Measurements from ENCODE around the gene RAB3A.
"Not testable (repeated sequence)": the region's sequence is repeated elsewhere in the genome, so short reads cannot be mapped to it uniquely, and the experiment has no call there.

Gene RAB3A

DNA sequence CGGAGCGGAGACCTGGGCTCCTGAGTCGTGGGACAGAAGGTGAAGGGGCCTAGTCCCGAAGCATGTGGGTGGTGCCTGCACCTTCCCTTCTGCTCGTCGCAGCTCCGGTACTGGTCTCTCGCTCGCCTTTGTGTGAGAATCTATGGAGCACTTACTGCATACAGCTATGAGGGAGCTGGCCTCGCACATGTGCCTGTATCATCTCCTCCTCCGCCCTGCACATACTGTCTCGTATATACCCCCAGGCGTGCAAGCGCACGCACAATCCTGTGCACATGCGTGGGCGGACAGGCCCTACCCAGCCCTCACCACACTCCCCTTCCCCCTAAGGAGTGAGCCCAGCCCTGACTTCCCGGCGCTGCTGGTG, 42.2 kb downstream of the RAB3A start:
- Histone ChIP-seq H3K36me3 (ENCODE audit: control insufficient read depth, insufficient read depth, low read length) (peaks cover 18% of the 10 kb centered on the region), H3K4me3 (replicated peaks; ENCODE audit: low read depth, low read length) (no peak overlapping the region), H3K27me3 (replicated peaks; ENCODE audit: control insufficient read depth, insufficient read depth, low read length) (no peaks in the 10 kb centered on the region)
- DNase-seq (ENCODE audit: extremely low read depth, insufficient read length), result no peak
- TF ChIP-seq, protein P1, sequence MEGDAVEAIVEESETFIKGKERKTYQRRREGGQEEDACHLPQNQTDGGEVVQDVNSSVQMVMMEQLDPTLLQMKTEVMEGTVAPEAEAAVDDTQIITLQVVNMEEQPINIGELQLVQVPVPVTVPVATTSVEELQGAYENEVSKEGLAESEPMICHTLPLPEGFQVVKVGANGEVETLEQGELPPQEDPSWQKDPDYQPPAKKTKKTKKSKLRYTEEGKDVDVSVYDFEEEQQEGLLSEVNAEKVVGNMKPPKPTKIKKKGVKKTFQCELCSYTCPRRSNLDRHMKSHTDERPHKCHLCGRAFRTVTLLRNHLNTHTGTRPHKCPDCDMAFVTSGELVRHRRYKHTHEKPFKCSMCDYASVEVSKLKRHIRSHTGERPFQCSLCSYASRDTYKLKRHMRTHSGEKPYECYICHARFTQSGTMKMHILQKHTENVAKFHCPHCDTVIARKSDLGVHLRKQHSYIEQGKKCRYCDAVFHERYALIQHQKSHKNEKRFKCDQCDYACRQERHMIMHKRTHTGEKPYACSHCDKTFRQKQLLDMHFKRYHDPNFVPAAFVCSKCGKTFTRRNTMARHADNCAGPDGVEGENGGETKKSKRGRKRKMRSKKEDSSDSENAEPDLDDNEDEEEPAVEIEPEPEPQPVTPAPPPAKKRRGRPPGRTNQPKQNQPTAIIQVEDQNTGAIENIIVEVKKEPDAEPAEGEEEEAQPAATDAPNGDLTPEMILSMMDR (IDR thresholded peaks at IDR 0.05; ENCODE audit: insufficient read depth, low read length, poor library complexity, severe bottlenecking), result no peak

DNA sequence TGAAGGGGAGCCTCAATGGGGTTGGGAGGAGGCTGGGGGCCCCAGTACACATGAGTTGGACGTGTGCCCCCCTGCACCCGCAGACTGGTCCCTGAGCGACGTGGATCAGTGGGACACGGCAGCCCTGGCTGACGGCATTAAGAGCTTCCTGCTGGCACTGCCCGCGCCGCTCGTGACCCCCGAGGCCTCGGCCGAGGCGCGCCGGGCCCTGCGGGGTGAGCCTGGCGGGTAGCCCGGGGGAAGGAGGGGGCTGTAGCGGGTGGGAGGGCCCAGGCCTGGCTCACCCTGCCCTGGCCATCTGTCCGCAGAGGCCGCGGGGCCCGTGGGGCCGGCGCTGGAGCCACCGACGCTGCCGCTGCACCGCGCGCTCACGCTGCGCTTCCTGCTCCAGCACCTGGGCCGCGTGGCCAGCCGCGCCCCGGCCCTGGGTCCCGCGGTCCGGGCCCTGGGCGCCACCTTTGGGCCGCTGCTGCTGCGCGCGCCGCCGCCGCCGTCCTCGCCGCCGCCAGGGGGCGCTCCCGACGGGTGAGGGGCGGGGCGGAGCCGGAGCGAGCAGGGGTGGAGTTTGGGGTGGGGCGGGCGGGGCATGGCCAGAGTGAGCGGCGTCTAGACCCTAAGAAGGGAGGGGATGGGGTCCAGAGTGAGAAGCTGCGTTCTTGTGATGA, 42.7 kb downstream of the RAB3A start:
- peak; percentile 82 for DNase-seq (ENCODE audit: extremely low read depth, insufficient read length)
- Histone ChIP-seq H3K27me3 (replicated peaks; ENCODE audit: control insufficient read depth, insufficient read depth, low read length) (no peaks in the 10 kb centered on the region), H3K4me3 (replicated peaks; ENCODE audit: low read depth, low read length) (peak overlapping the region; percentile 53), H3K36me3 (ENCODE audit: control insufficient read depth, insufficient read depth, low read length) (peaks cover 16% of the 10 kb centered on the region)
- TF ChIP-seq, protein P1 (IDR thresholded peaks at IDR 0.05; ENCODE audit: insufficient read depth, low read length, poor library complexity, severe bottlenecking), result peak; percentile 37

DNA sequence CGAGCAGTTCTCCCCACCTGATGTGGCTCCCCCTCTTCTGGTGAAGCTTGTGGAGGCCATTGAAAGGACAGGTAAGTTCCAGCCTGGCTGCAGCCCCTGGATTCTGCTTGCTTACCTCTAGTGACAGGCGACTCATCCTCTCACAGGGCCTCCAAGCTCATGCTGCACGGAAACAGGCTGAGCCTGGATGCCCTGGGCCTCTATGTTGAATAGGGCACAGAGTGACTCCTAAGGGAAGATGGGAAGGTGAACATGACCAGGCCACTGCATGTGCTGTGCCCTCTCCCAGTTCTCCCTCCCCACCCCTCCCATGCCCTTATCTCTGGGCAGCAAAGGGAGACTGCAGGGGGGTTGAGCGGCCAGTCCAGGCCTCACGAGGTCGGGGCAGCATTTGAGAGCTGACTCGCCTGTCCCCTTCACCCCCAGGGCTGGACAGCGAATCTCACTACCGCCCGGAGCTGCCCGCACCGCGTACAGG, 43.3 kb downstream of the RAB3A start:
- H3K4me3 ChIP-seq (replicated peaks; ENCODE audit: low read depth, low read length), result peak overlapping the region; percentile 53
- peaks cover 14% of the 10 kb centered on the region for H3K36me3 ChIP-seq (ENCODE audit: control insufficient read depth, insufficient read depth, low read length)
- TF ChIP-seq, protein P1 (IDR thresholded peaks at IDR 0.05; ENCODE audit: insufficient read depth, low read length, poor library complexity, severe bottlenecking), result no peak
- no peaks in the 10 kb centered on the region for H3K27me3 ChIP-seq (replicated peaks; ENCODE audit: control insufficient read depth, insufficient read depth, low read length)
- no peak for DNase-seq (ENCODE audit: extremely low read depth, insufficient read length)

GRCh38 chr19:18159810-18160209, 44.0 kb downstream of the RAB3A start:
- Histone ChIP-seq H3K27me3 (replicated peaks; ENCODE audit: control insufficient read depth, insufficient read depth, low read length) (no peaks in the 10 kb centered on the region), H3K4me3 (replicated peaks; ENCODE audit: low read depth, low read length) (no peak overlapping the region), H3K36me3 (ENCODE audit: control insufficient read depth, insufficient read depth, low read length) (peaks cover 12% of the 10 kb centered on the region)
- DNase-seq (ENCODE audit: extremely low read depth, insufficient read length), result no peak
- TF ChIP-seq, protein P1 (IDR thresholded peaks at IDR 0.05; ENCODE audit: insufficient read depth, low read length, poor library complexity, severe bottlenecking), result no peak

DNA sequence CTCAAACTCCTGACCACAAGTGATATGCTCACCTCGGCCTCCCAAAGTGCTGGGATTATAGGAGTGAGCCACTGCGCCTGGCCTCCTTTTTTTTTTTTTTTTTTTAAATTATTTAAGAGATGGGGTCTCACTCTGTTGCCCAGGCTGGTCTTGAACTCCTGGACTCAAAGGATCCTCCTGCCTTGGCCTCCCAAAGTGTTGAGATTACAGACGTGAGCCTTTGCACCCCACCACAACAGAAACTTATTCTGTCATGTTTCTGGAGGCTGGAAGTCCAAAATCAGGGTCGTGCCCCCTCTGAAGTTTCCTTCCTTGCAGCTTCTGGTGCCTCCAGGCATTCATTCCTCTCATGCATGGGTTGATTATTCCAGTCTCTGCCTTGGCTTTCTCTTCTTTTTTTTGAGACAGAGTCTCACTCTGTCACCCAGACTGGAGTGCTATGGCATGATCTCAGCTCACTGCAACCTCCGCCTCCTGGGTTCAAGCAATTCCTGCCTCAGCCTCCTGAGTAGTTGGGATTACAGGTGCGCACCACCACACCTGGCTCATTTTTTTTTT, 44.7 kb downstream of the RAB3A start:
- H3K36me3 ChIP-seq (ENCODE audit: control insufficient read depth, insufficient read depth, low read length), result peaks cover 12% of the 10 kb centered on the region
- H3K27me3 ChIP-seq (replicated peaks; ENCODE audit: control insufficient read depth, insufficient read depth, low read length); DNase-seq (ENCODE audit: extremely low read depth, insufficient read length); H3K4me3 ChIP-seq (replicated peaks; ENCODE audit: low read depth, low read length): not testable (repeated sequence)

GRCh38 chr19:18158467-18158866, 45.4 kb downstream of the RAB3A start:
- TF ChIP-seq, protein P1 (IDR thresholded peaks at IDR 0.05; ENCODE audit: insufficient read depth, low read length, poor library complexity, severe bottlenecking), result no peak
- Histone ChIP-seq H3K36me3 (ENCODE audit: control insufficient read depth, insufficient read depth, low read length) (peaks cover 12% of the 10 kb centered on the region), H3K4me3 (replicated peaks; ENCODE audit: low read depth, low read length) (no peak overlapping the region), H3K27me3 (replicated peaks; ENCODE audit: control insufficient read depth, insufficient read depth, low read length) (no peaks in the 10 kb centered on the region)
- DNase-seq (ENCODE audit: extremely low read depth, insufficient read length), result no peak
